ENCODE data around the gene MRTFB. TPM values are rescaled to one million over a fixed set of nuclear protein-coding genes. Genes with fewer than 3 reads are reported as not detected.

The MRTFB gene
- total and polyA plus RNA-seq, 11 donors, result 8.0 to 38.3 (median 25.3) TPM

DNA sequence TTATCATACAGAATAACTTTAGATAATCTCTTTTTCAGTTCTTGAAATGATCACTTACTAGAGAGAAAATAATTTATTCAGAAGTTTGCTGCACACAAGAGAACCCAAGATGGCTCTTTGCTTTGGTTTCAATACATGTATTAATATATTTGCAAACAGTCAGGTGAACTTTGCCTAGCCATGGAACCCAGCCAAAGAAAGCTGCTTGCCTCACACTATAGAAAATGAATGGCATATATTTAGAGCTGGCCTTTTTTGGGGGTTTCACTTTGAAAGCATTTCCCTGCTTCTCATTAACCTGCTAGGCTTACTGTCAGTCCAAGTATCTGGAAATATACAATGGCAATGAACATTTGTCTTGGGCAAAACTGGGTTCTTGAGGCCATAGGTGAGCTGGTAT lies 75.3 kb downstream of the MRTFB start:
- ATAC-seq, result no peak

DNA sequence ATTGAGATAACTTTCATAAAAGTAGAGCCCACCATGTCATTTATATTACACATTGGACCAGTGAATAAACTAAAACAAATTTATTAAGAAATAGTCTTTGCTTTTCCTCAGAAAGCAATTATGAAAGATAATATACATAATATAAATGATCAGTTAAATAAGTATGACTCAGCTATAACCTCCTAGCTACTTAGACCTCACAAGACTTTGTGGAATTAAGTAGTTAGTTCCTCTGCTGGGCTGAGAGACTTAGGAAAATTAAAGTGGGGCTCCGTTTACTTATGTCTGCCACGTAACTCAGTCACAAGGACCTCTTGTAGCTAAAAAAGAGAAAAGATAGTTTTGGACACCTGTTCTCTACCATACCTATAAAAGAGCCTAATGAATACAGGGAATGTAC lies 76.9 kb downstream of the MRTFB start:
- intact Hi-C loops (cut with DNase I), result loop anchor here in 1 of 10 donors (5.0 kb wide), 1 partner anchor 139 kb away; no protein-coding TSS in a partner anchor
- Histone ChIP-seq H3K27me3 (no peaks in the 10 kb centered on the region), H3K36me3 (peaks cover 0 to 6% (median 0%) of the 10 kb centered on the region in 9 donors), H3K27ac (no peak overlapping the region), H3K9me3 (no peaks in the 10 kb centered on the region), H3K4me1 (peaks cover 0 to 36% (median 6%) of the 10 kb centered on the region in 12 donors), H3K4me3 (no peak overlapping the region)
- no peak for TF ChIP-seq POLR2A (IDR thresholded peaks at IDR 0.05)
- TF ChIP-seq, protein P1, sequence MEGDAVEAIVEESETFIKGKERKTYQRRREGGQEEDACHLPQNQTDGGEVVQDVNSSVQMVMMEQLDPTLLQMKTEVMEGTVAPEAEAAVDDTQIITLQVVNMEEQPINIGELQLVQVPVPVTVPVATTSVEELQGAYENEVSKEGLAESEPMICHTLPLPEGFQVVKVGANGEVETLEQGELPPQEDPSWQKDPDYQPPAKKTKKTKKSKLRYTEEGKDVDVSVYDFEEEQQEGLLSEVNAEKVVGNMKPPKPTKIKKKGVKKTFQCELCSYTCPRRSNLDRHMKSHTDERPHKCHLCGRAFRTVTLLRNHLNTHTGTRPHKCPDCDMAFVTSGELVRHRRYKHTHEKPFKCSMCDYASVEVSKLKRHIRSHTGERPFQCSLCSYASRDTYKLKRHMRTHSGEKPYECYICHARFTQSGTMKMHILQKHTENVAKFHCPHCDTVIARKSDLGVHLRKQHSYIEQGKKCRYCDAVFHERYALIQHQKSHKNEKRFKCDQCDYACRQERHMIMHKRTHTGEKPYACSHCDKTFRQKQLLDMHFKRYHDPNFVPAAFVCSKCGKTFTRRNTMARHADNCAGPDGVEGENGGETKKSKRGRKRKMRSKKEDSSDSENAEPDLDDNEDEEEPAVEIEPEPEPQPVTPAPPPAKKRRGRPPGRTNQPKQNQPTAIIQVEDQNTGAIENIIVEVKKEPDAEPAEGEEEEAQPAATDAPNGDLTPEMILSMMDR (IDR thresholded peaks at IDR 0.05), result no peak
- no peak for DNase-seq
- no peak for ATAC-seq
- 89 to 95% (median 93%) methylated on average over 2 of the region's 2 CpGs for WGBS, 4 donors

More for the DNA sequence above, 75.3 kb downstream of the MRTFB start:
- Histone ChIP-seq H3K4me3 (no peak overlapping the region), H3K9me3 (no peaks in the 10 kb centered on the region), H3K27ac (peak overlapping the region in 1 of 12 donors; percentile 12), H3K27me3 (no peaks in the 10 kb centered on the region), H3K4me1 (peaks cover 0 to 23% (median 3%) of the 10 kb centered on the region in 12 donors), H3K36me3 (peaks cover 0 to 8% (median 0%) of the 10 kb centered on the region in 9 donors)
- intact Hi-C loops (cut with DNase I), result loop anchor here in 1 of 10 donors (5.0 kb wide), 1 partner anchor 141 kb away; no protein-coding TSS in a partner anchor
- TF ChIP-seq POLR2A (IDR thresholded peaks at IDR 0.05), result no peak
- TF ChIP-seq, protein P1 (IDR thresholded peaks at IDR 0.05), result no peak
- no peak for DNase-seq

DNA sequence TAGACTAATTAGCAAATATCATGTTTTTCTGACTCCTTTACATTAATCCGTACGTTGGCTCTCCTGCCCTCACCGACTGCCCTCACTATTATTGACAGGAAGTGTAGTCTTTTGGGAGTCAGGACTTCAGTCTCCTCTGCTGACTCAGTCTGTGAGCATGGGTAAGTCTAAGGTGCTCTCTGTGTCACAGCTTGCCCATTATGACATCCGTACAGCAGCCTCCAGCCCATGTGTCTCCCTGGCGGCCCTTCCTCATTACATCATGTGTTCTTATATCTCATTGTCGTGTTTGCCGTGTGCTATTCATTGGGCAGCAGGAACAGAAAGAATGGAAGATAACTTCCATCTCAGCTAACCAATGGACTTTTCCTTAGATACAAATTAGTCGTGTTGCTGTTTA lies 77.5 kb downstream of the MRTFB start:
- Histone ChIP-seq H3K36me3 (peaks cover 0 to 2% (median 0%) of the 10 kb centered on the region in 9 donors), H3K4me3 (no peak overlapping the region), H3K27me3 (no peaks in the 10 kb centered on the region), H3K4me1 (peaks cover 0 to 38% (median 7%) of the 10 kb centered on the region in 12 donors), H3K9me3 (no peaks in the 10 kb centered on the region), H3K27ac (no peak overlapping the region)
- no peak for DNase-seq
- WGBS, 4 donors, result 75 to 85% (median 78%) methylated on average over 8 of the region's 8 CpGs
- no peak for TF ChIP-seq POLR2A (IDR thresholded peaks at IDR 0.05)
- TF ChIP-seq, protein P1 (IDR thresholded peaks at IDR 0.05), result no peak
- peak in 2 of 4 donors; percentile 26 to 29 for ATAC-seq
- intact Hi-C loops (cut with DNase I), result loop anchor here in 1 of 10 donors (5.0 kb wide), 1 partner anchor 139 kb away; no protein-coding TSS in a partner anchor

DNA sequence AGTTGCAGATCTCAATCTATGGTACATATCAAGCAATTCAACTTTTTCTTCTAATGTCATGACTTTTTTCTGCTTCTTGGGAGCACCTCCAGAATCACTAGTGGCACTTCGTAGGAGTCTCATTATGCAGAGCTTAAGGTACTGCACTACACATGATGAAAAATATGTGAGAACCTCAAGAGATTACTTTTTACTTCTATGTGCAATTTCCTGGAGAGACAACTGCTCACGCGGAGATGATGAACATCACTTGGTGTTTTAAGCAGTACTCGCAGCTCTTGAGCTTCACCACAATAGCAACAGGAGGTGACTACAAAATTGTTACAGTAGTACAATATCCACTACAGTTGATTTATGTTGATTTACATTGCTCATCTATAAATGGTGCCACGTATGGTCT lies 79.7 kb downstream of the MRTFB start:
- WGBS, 4 donors, result 88 to 95% (median 94%) methylated on average over 5 of the region's 5 CpGs
- intact Hi-C loops (cut with DNase I), result no loop called here
- peak overlapping the region in 3 of 12 donors; percentile 52 to 53 (median 52) for H3K27ac ChIP-seq
- ATAC-seq (no peak), DNase-seq (no peak)
- H3K4me1 ChIP-seq, result peaks cover 0 to 38% (median 6%) of the 10 kb centered on the region in 12 donors
- H3K9me3 ChIP-seq, result peaks cover 0 to 8% (median 0%) of the 10 kb centered on the region in 12 donors
- no peaks in the 10 kb centered on the region for H3K36me3 ChIP-seq
- H3K4me3 ChIP-seq, result no peak overlapping the region
- TF ChIP-seq, protein P1 (IDR thresholded peaks at IDR 0.05), result no peak
- TF ChIP-seq POLR2A (IDR thresholded peaks at IDR 0.05), result no peak
- no peaks in the 10 kb centered on the region for H3K27me3 ChIP-seq
